Mesenchymal stem cell (in vitro differentiated cells and primary cell): ENCODE results near the gene ARSG.
A peak's percentile ranks its signal among the peaks of the same experiment; 100 is the strongest.
"Not testable (repeated sequence)": the region's sequence is repeated elsewhere in the genome, so short reads cannot be mapped to it uniquely, and the experiment has no call there.

Source experiments
- DNase-seq: peaks from one replicate; pipeline ENCODE4 v3.0.0-alpha.2; 2013
- H2AFZ ChIP-seq: one replicate; pipeline ENCODE4 v1.6.1; 2013; ENCODE audit warnings: low read depth, mild to moderate bottlenecking, control low read depth, inconsistent platforms, low read length, moderate library complexity
- H2AK5ac ChIP-seq: 2 replicates; pipeline ENCODE4 v1.6.1; 2013; ENCODE audit warnings: low read length, moderate library complexity, mild to moderate bottlenecking, inconsistent platforms; ENCODE audit not compliant: severe bottlenecking
- H2BK120ac ChIP-seq: one replicate; pipeline ENCODE4 v1.6.1; 2013; ENCODE audit warnings: low read depth, mild to moderate bottlenecking, inconsistent platforms, low read length, moderate library complexity
- H2BK12ac ChIP-seq, 2 experiments: one replicate each; pipeline ENCODE4 v1.6.1; 2013; ENCODE audit warnings: inconsistent platforms in 2 of 2, low read length in 2 of 2, mild to moderate bottlenecking in 2 of 2, moderate library complexity in 2 of 2, control low read depth in 1 of 2
- H2BK15ac ChIP-seq: one replicate; pipeline ENCODE4 v1.6.1; 2013; ENCODE audit warnings: mild to moderate bottlenecking, low read depth, inconsistent platforms; ENCODE audit not compliant: poor library complexity, severe bottlenecking
- H2BK5ac ChIP-seq: 2 replicates; pipeline ENCODE4 v1.6.1; 2013; ENCODE audit warnings: low read depth, mild to moderate bottlenecking, low read length, control low read depth, inconsistent platforms; ENCODE audit not compliant: poor library complexity, severe bottlenecking
- H3K14ac ChIP-seq, 2 experiments: one replicate each; pipeline ENCODE4 v1.6.1; 2013; ENCODE audit warnings: inconsistent platforms in 2 of 2, low read length in 2 of 2, control low read depth in 1 of 2, mild to moderate bottlenecking in 1 of 2, moderate library complexity in 1 of 2
- H3K18ac ChIP-seq, 2 experiments: one replicate each; pipeline ENCODE4 v1.6.1; 2013; ENCODE audit warnings: inconsistent platforms in 2 of 2, low read length in 2 of 2, control low read depth in 1 of 2, low read depth in 1 of 2, mild to moderate bottlenecking in 1 of 2
- H3K23ac ChIP-seq, 2 experiments: one replicate each; pipeline ENCODE4 v1.6.1; 2013; ENCODE audit warnings: inconsistent platforms in 2 of 2, low read length in 2 of 2, mild to moderate bottlenecking in 2 of 2, moderate library complexity in 2 of 2, control low read depth in 1 of 2
- H3K27ac ChIP-seq: 2 replicates; pipeline ENCODE4 v1.5.1; 2013; ENCODE audit warnings: mild to moderate bottlenecking, moderate library complexity, low read length, control low read depth, inconsistent platforms; ENCODE audit not compliant: poor library complexity, severe bottlenecking
- H3K27me3 ChIP-seq, 2 experiments: 2 replicates each; pipeline versions ENCODE4 v1.6.1 to v1.7.0; 2013; ENCODE audit warnings: low read length in 2 of 2, mild to moderate bottlenecking in 2 of 2, moderate library complexity in 2 of 2, control low read depth in 1 of 2, inconsistent platforms in 1 of 2; ENCODE audit not compliant: control insufficient read depth in 1 of 2, insufficient read depth in 1 of 2
- H3K36me3 ChIP-seq, 2 experiments: 2 replicates each; pipeline versions ENCODE4 v1.6.1 to v1.7.0; 2013; ENCODE audit warnings: low read length in 2 of 2, control low read depth in 1 of 2, inconsistent platforms in 1 of 2, low read depth in 1 of 2, mild to moderate bottlenecking in 1 of 2; ENCODE audit not compliant: insufficient read depth in 2 of 2, control insufficient read depth in 1 of 2
- H3K4ac ChIP-seq, 2 experiments: one replicate each; pipeline ENCODE4 v1.6.1; 2013; ENCODE audit warnings: inconsistent platforms in 2 of 2, low read length in 2 of 2, mild to moderate bottlenecking in 2 of 2, moderate library complexity in 2 of 2, control low read depth in 1 of 2, low read depth in 1 of 2
- H3K4me1 ChIP-seq: 2 replicates; pipeline ENCODE4 v1.6.1; 2013; ENCODE audit warnings: low read depth, low read length, control low read depth; ENCODE audit not compliant: control insufficient read depth, insufficient read depth
- H3K4me2 ChIP-seq: 2 replicates; pipeline ENCODE4 v1.6.1; 2013; ENCODE audit warnings: low read length, mild to moderate bottlenecking, inconsistent platforms; ENCODE audit not compliant: poor library complexity, severe bottlenecking
- H3K4me3 ChIP-seq, 2 experiments: 2 replicates each; pipeline versions ENCODE4 v1.5.1 to v1.7.0; 2013; ENCODE audit warnings: low read length in 2 of 2, mild to moderate bottlenecking in 2 of 2, control low read depth in 1 of 2, low read depth in 1 of 2; ENCODE audit not compliant: insufficient read depth in 1 of 2
- H3K79me1 ChIP-seq: replicated peaks from 2 replicates; pipeline ENCODE4 v1.6.1; 2013; ENCODE audit warnings: mild to moderate bottlenecking, control low read depth, low read length, inconsistent platforms; ENCODE audit not compliant: poor library complexity, severe bottlenecking
- H3K9ac ChIP-seq: 2 replicates; pipeline ENCODE4 v1.7.0; 2013; ENCODE audit warnings: mild to moderate bottlenecking, low read length, moderate library complexity
- H3K9me3 ChIP-seq: 2 replicates; pipeline ENCODE4 v1.7.0; 2013; ENCODE audit warnings: mild to moderate bottlenecking, low read length; ENCODE audit not compliant: control insufficient read depth
- H4K8ac ChIP-seq: one replicate; pipeline ENCODE4 v1.6.1; 2013; ENCODE audit warnings: inconsistent platforms, mild to moderate bottlenecking, low read length, moderate library complexity
- H4K91ac ChIP-seq: one replicate; pipeline ENCODE4 v1.6.1; 2013; ENCODE audit warnings: mild to moderate bottlenecking, low read length, inconsistent platforms
- WGBS: methylation state at CpG from one replicate; pipeline ENCODE4 v1.1.7; 2013; ENCODE audit warnings: mixed read lengths; 5-methylcytosine and 5-hydroxymethylcytosine counted together

The ARSG gene

GRCh38 chr17:68376178-68376577, 84.9 kb downstream of the ARSG start:
- H3K4me3 ChIP-seq, H2AFZ ChIP-seq, H3K9ac ChIP-seq, H3K9me3 ChIP-seq, H3K4me2 ChIP-seq, H3K14ac ChIP-seq, H3K4ac ChIP-seq, H3K23ac ChIP-seq, H3K79me1 ChIP-seq, H3K36me3 ChIP-seq, H3K18ac ChIP-seq, H2BK12ac ChIP-seq, H2AK5ac ChIP-seq, H4K91ac ChIP-seq, H3K27ac ChIP-seq, H2BK120ac ChIP-seq, DNase-seq, H4K8ac ChIP-seq, H3K27me3 ChIP-seq, H2BK5ac ChIP-seq, H2BK15ac ChIP-seq: not testable (repeated sequence)
- WGBS: 98% methylated on average over 2 of the region's 2 CpGs
- H3K4me1 ChIP-seq: peaks cover 17% of the 10 kb centered on the region

GRCh38 chr17:68377771-68378267, 86.5 kb downstream of the ARSG start:
- Histone ChIP-seq H3K9ac (peak overlapping the region; percentile 92), H2AK5ac (peak overlapping the region; percentile 14), H3K4me2 (peak overlapping the region; percentile 30), H3K36me3 (no peaks in the 10 kb centered on the region), H4K91ac (peak overlapping the region; percentile 84), H3K9me3 (no peaks in the 10 kb centered on the region), H2AFZ (no peak overlapping the region), H2BK5ac (no peak overlapping the region), H3K4me3 (peak overlapping the region in 1 of 2 experiments; percentile 52), H3K4ac (peak overlapping the region; percentile 75 to 95), H2BK120ac (peak overlapping the region; percentile 98), H3K27me3 (no peaks in the 10 kb centered on the region), H3K18ac (peak overlapping the region; percentile 81 to 98), H3K23ac (no peak overlapping the region), H3K79me1 (no peaks in the 10 kb centered on the region), H3K27ac (peak overlapping the region; percentile 62), H2BK12ac (peak overlapping the region; percentile 59 to 98), H3K14ac (peak overlapping the region in 1 of 2 experiments; percentile 96), H3K4me1 (peaks cover 17% of the 10 kb centered on the region), H2BK15ac (peak overlapping the region; percentile 55), H4K8ac (peak overlapping the region; percentile 69)
- 69% methylated on average over 8 of the region's 8 CpGs for WGBS
- no peak for DNase-seq

- H3K4me3 ChIP-seq: peak overlapping the region; percentile 28 to 52
- H4K8ac ChIP-seq: peak overlapping the region; percentile 93
- H3K23ac ChIP-seq: no peak overlapping the region
- peak overlapping the region; percentile 18 for H2AK5ac ChIP-seq
- H3K9me3 ChIP-seq: no peaks in the 10 kb centered on the region
- peak; percentile 100 for DNase-seq
- H4K91ac ChIP-seq: peak overlapping the region; percentile 94
- peak overlapping the region; percentile 30 for H3K4me2 ChIP-seq
- H3K4ac ChIP-seq: peak overlapping the region; percentile 82 to 97
- peak overlapping the region; percentile 81 to 98 for H3K18ac ChIP-seq
- H3K9ac ChIP-seq: peak overlapping the region; percentile 92
- H3K27ac ChIP-seq: peak overlapping the region; percentile 62
- peak overlapping the region; percentile 97 to 98 for H2BK12ac ChIP-seq
- H2BK120ac ChIP-seq: peak overlapping the region; percentile 98
- no peaks in the 10 kb centered on the region for H3K36me3 ChIP-seq
- 28% methylated on average over 21 of the region's 21 CpGs for WGBS
- peak overlapping the region; percentile 97 for H2BK15ac ChIP-seq
- H2BK5ac ChIP-seq: no peak overlapping the region
- peaks cover 21% of the 10 kb centered on the region for H3K4me1 ChIP-seq
- no peaks in the 10 kb centered on the region for H3K79me1 ChIP-seq
- H3K14ac ChIP-seq: peak overlapping the region in 1 of 2 experiments; percentile 42
- no peaks in the 10 kb centered on the region for H3K27me3 ChIP-seq
- H2AFZ ChIP-seq: no peak overlapping the region
Observed at GRCh38 chr17:68378268-68379176, 87.2 kb downstream of the ARSG start.

- H3K18ac ChIP-seq: peak overlapping the region; percentile 81 to 98
- no peak overlapping the region for H2BK15ac ChIP-seq
- H2BK12ac ChIP-seq: peak overlapping the region; percentile 81 to 97
- H4K8ac ChIP-seq: peak overlapping the region; percentile 90
- no peak overlapping the region for H2AFZ ChIP-seq
- H3K79me1 ChIP-seq: no peaks in the 10 kb centered on the region
- H3K27me3 ChIP-seq: no peaks in the 10 kb centered on the region
- H3K4me2 ChIP-seq: no peak overlapping the region
- peak overlapping the region; percentile 62 for H3K27ac ChIP-seq
- H3K9ac ChIP-seq: peak overlapping the region; percentile 92
- H3K4me1 ChIP-seq: peaks cover 25% of the 10 kb centered on the region
- DNase-seq: no peak
- peak overlapping the region; percentile 82 to 84 for H3K4ac ChIP-seq
- H3K23ac ChIP-seq: no peak overlapping the region
- no peak overlapping the region for H3K4me3 ChIP-seq
- H4K91ac ChIP-seq: peak overlapping the region; percentile 94
- H2AK5ac ChIP-seq: peak overlapping the region; percentile 18
- H2BK5ac ChIP-seq: no peak overlapping the region
- no peaks in the 10 kb centered on the region for H3K9me3 ChIP-seq
- no peak overlapping the region for H3K14ac ChIP-seq
- no peaks in the 10 kb centered on the region for H3K36me3 ChIP-seq
- WGBS: 100% methylated on average over 2 of the region's 3 CpGs
- H2BK120ac ChIP-seq: peak overlapping the region; percentile 98
Observed at GRCh38 chr17:68379177-68379510, 87.8 kb downstream of the ARSG start.
